GM21381 (cell line): ENCODE data around the gene ZNF385C.

Experiments
- ATAC-seq: cut with Tn5 transposase; IDR thresholded peaks from one replicate; pipeline ENCODE4 v1.9.1; 2021; ENCODE audit warnings: mild to moderate bottlenecking, moderate library complexity; ENCODE audit not compliant: unreplicated experiment

Gene ZNF385C

GRCh38 chr17:42126836-42127235 lies 28.6 kb upstream of the ZNF385C start:
- no peak for ATAC-seq

DNA sequence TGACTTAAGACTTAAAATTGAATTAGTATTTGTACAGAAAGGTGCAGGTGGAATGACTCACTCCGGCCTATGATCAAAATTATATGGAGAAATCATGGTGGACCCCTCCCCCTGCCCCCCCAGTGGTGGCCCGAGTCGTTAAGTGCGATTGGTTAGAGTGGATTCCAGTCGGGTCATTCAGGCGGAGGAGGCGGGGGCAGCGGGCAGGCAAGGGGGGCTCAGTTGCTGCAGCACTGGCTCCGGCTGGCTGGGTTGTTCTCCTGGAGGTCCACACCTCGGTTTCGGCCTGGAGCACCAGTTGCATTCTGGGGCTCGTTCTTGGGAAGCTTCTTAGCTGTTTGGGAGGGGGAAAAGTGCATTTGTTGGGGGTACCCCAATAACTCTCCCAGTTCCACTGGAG lies 27.3 kb upstream of the ZNF385C start:
- ATAC-seq, result no peak

DNA sequence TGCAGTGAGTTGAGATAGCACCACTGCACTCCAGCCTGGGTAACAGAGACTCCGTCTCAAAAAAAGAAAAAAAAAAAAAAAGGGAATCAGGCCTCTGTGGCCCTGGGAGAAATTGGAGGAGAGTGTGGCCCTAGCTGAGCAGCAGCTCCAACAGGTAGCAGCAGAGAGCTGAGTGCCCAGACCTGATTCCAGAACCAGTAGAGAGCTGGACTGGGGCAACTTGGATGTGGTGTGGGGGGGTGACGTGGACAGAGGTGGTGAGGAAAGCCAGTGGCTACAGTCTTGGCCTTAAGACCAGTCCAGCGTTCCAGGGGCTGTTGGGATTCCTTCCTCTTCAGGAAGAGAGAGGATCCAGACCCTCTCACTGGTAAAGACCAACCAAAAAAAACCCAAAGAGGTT lies 26.0 kb upstream of the ZNF385C start:
- ATAC-seq, result no peak

- ATAC-seq, result no peak
Observed at GRCh38 chr17:42122371-42123303, 24.4 kb upstream of the ZNF385C start, which contains the start of gene HSPB9. Gene HSPB9, plus strand, starts transcription at chr17:42122804. Its CDS starts 47 bp downstream, at chr17:42122851.

DNA sequence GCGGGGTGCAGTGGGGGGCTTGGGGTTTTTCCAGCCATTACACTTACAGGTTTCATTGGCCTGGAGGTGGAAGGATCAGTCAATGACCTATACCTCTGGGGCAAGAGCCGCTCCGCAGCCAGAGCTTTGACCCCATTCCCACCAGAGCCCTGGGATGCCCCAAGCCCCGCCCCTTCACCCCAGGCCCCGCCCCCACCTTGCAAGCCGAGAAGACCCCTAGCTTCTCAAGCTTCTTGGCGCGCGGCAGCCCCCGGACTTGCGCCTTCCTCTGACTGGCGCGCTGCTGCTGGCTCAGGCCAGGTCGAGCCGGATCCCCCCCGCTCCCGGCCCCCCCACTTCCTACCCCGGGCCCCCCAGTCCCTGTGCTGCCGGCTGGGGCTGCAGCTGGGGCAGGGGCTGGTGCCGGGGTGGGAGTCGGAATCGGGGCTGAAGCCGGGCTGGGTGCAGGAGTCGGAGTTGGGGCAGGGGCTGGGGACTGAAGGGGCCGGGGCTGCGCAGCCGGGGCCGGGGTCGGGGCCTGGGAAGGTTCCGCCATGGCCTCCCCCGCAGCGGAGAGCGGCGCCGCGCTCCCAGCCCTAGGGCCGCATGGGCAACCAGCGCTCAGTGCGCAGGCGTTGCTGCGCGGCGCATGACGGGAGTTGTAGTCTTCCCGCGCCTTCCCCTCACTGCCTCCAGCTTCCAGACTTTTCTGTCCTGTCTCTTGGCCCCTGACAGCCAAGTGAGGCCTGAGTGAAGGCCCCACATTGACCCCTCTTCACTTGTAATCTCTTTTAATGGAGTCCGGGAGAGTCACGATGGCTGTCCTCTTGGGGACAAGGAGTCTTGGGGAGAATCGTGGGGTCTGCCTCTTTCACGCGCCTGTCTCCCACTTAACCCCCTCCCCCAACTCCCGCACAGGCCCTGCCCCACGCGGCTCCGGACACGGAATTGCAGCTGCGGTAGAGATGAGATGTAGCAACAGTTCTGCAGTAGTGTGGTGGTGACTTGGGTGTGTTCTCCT lies 22.8 kb upstream of the ZNF385C start, which contains the start of gene KAT2A:
KAT2A (minus strand) TSS at position 598 of the 1,000 bp plus-strand sequence; CDS start at position 535, 63 bp downstream.
- ATAC-seq, result peak; percentile 81

DNA sequence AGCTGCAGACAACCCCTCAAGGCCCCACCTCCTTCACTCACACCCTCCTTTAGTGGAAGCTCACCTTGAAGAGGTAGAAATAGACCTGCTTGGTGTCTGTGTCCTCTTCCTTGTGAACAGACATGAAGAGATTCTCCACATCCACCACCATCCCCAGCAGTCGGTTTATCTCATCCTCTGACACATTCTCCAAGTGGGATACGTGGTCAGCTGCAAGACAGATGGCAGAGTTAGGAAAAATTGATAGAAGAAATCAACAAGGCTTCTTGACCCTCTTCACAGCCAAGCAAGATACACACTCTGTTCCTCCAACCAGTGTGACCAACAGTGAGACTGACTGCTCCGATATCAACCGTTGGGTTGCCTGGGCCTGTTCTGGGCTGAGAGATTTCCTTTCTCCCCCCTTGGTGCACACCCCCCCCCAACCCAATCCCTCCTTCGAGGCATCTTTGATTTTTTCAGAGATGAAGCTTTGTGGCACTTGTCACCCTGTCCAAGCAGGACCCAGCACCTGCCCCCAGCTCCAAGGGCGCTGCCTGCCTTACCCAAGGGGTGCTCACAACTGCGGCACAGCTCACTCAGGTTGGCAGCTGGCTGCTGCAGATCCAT lies 22.0 kb upstream of the ZNF385C start:
- no peak for ATAC-seq

DNA sequence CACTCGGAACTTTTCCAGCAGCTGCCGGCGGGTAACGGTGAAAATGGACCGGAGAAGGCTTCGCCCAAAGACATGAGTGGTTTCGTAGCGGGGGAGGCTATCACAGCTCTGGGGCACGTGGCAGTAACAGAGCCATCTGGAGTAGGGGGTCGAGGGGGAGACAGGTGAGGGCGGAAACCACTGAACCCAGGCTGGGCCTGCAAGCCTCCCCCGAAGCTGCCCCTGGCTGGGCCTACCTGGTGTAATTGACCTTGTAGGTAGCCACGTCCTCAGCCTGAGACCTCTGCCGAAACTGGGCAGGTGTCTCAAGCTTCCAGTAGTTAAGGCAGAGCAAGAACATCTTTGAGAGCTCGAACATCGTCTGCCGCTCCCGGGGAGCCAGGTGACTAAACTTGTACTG lies 21.0 kb upstream of the ZNF385C start:
- no peak for ATAC-seq

- no peak for ATAC-seq
Observed at GRCh38 chr17:42118545-42118944, 20.3 kb upstream of the ZNF385C start.

GRCh38 chr17:42118126-42118510 lies 19.8 kb upstream of the ZNF385C start:
- no peak for ATAC-seq

GRCh38 chr17:42117397-42118125 lies 19.3 kb upstream of the ZNF385C start:
- ATAC-seq, result no peak

DNA sequence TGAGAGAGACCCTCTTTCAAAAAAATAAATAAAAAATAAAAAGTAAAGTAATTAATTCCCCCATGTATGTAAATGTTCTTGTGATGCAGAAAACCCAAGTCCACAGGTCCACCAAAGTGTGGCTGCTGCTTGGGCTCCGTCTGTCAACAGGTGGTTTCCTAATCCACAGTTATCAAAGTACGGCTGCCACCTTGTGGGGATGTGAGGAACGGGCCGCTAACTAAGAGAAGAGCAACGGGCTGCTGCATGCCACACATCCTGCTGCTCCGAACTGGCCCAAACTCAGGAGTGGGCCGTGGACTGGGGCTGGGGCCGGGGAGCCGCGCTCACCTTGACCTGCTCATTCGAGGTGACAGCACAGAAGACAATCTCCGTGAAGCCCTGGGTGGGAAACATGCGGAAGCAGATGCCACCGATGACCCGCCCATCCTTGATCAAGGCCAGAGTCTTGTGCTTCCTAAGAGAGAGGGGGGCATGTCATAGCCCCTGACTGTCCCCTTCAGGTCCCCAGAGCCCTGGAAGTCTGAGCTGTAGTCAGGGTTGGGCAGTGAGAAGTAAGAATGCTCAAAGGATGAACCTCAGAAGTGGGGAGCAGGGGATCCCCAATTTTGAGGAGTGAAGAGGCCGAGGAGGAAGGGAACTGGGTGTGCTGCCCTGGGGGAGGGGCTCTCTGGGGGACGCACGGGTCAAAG lies 18.6 kb upstream of the ZNF385C start:
- no peak for ATAC-seq

DNA sequence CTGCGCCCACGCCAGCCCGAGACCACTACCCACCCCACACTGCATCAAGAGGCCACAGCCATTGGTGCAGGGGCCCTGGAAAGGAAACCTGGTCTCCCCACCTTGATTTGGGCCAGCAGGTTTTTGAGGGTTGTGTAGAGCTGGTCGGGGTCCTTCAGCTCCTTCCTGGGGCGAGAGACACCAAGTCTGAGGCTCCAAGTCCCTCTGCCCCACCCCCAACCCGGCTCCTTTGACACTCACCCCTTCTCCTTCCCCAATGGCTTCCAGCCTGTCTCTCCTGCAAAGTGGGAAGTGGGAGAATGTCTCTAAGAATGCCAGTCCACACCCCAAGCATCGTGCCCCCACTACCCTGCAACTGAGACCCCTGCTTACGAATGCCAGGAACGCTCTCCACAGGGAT lies 15.8 kb upstream of the ZNF385C start:
- no peak for ATAC-seq

- ATAC-seq, result no peak
Observed at GRCh38 chr17:42113293-42114069, 15.2 kb upstream of the ZNF385C start.

GRCh38 chr17:42112552-42113176 lies 14.4 kb upstream of the ZNF385C start, which contains the start of gene DHX58:
Gene DHX58, minus strand, starts transcription at chr17:42112714. Its CDS starts 822 bp downstream, at chr17:42111892.
- peak; percentile 47 for ATAC-seq

DNA sequence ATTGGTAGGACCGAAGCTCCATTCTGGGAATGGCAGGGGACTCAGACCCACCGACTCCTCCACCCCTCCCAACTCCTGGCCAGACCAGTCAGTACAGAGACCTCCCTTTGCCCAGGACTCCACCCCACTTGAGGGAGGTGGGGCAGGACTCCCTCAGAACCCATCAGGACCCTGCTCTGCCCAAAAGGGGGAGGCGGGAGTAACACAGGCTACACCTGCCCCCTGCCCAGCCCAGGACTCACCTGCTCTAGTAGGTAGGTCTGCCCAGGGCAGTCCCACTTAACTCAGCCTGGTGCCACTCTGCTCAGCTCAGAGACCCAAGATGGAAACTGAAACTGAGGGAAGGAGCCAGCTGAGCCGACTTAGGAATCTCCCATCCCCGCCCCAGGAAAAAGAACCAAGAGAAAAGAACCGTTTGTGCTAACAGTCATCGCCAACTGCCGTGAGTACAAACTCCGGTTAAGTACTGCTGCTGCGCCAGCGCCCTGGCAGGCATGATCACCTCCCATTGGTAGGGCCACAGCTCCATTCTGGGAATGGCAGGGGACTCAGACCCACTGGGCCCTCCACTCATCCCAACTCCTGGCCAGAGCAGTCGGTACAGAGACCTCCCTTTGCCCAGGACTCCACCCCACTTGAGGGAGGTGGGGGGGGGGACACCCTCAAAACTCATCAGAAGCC lies 13.7 kb upstream of the ZNF385C start:
- ATAC-seq, result no peak

DNA sequence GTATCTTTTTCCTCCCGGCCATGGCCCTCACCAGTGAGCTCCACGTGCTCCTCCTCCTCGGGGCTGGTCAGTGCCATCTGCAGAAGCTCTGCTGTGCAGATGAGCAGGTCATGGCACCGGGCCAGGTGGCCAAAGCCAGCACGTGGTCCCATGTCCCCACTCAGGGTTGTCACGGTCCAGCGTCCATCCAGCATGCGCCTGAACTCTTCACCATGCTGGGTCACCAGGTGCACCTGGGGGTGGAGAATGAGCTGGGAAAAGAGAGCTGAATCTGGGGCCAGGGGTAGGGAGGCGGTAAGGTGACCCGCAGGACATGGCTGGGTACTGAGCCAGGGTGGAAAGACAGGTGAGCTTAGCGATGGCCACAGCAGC lies 13.0 kb upstream of the ZNF385C start:
- ATAC-seq, result no peak

- ATAC-seq, result no peak
Observed at GRCh38 chr17:42110301-42111264, 12.3 kb upstream of the ZNF385C start.
